Esophagus muscularis mucosa (tissue), 4 donors: ENCODE data around the gene PRKN.

ENCODE experiments used
- EP300 ChIP-seq: sonication (generic); formaldehyde crosslinking; IDR thresholded peaks from one replicate; pipeline ENCODE4 v1.6.1; 2017; ENCODE audit warnings: antibody characterized with exemption
- POLR2A ChIP-seq: fragments of 450-650 bp; IDR thresholded peaks from one replicate; pipeline ENCODE4 v1.6.1; 2017; ENCODE audit warnings: antibody characterized with exemption, moderate library complexity, mild to moderate bottlenecking, low read depth
- POLR2AphosphoS5 ChIP-seq, 2 donors: sonication (generic); formaldehyde crosslinking; IDR thresholded peaks; one replicate each; pipeline ENCODE4 v1.6.1; 2017; ENCODE audit warnings: antibody characterized with exemption in 2 of 2
- TF ChIP-seq, protein P1 (sequence below), 3 experiments: fragments of 200-600 bp in 2 of 3; fragments of 450-650 bp in 1 of 3; sonication (generic) in 2 of 3; IDR thresholded peaks; one replicate each; pipeline ENCODE4 v1.5.1; 2017 to 2019; ENCODE audit warnings: antibody characterized with exemption in 3 of 3, mild to moderate bottlenecking in 2 of 3, moderate library complexity in 1 of 3

DNA sequence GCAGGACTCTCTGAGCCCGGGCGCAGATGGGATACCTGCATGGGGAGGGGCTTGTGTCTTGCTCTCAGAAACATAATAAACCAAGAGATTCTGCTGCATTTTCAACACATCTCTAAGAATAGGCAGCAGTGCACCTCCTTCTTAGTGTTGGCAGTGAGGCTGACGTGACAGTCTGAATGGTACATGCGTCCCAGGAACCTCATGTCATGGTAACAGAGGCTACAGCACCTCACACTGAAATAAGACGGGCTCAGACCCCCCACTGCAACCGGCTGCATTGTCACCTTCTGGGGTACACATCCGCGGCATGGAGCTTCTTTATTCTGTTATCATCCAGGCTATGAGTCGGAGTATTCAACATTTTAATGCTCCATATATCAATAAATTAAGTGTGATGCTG lies 1056.4 kb downstream of the PRKN start:
- TF ChIP-seq POLR2AphosphoS5 (IDR thresholded peaks at IDR 0.05) (no peak), POLR2A (no peak), EP300 (no peak)
- TF ChIP-seq, protein P1, sequence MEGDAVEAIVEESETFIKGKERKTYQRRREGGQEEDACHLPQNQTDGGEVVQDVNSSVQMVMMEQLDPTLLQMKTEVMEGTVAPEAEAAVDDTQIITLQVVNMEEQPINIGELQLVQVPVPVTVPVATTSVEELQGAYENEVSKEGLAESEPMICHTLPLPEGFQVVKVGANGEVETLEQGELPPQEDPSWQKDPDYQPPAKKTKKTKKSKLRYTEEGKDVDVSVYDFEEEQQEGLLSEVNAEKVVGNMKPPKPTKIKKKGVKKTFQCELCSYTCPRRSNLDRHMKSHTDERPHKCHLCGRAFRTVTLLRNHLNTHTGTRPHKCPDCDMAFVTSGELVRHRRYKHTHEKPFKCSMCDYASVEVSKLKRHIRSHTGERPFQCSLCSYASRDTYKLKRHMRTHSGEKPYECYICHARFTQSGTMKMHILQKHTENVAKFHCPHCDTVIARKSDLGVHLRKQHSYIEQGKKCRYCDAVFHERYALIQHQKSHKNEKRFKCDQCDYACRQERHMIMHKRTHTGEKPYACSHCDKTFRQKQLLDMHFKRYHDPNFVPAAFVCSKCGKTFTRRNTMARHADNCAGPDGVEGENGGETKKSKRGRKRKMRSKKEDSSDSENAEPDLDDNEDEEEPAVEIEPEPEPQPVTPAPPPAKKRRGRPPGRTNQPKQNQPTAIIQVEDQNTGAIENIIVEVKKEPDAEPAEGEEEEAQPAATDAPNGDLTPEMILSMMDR (IDR thresholded peaks at IDR 0.05): no peak
